ENCODE data around the gene ACTN1. TPM values are rescaled to one million over a fixed set of nuclear protein-coding genes. Genes with fewer than 3 reads are reported as not detected.

The ACTN1 gene
- total RNA-seq, 2 donors from 2014 or later: 170 to 316 TPM

GRCh38 chr14:69013943-69014782 is 35.1 kb upstream of the ACTN1 start:
- Histone ChIP-seq H3K36me3 (no peaks in the 10 kb centered on the region), H3K9me3 (no peaks in the 10 kb centered on the region), H3K27ac (no peak overlapping the region), H3K4me3 (no peak overlapping the region), H3K27me3 (no peaks in the 10 kb centered on the region), H3K4me1 (no peaks in the 10 kb centered on the region)
- TF ChIP-seq, protein P1, sequence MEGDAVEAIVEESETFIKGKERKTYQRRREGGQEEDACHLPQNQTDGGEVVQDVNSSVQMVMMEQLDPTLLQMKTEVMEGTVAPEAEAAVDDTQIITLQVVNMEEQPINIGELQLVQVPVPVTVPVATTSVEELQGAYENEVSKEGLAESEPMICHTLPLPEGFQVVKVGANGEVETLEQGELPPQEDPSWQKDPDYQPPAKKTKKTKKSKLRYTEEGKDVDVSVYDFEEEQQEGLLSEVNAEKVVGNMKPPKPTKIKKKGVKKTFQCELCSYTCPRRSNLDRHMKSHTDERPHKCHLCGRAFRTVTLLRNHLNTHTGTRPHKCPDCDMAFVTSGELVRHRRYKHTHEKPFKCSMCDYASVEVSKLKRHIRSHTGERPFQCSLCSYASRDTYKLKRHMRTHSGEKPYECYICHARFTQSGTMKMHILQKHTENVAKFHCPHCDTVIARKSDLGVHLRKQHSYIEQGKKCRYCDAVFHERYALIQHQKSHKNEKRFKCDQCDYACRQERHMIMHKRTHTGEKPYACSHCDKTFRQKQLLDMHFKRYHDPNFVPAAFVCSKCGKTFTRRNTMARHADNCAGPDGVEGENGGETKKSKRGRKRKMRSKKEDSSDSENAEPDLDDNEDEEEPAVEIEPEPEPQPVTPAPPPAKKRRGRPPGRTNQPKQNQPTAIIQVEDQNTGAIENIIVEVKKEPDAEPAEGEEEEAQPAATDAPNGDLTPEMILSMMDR (IDR thresholded peaks at IDR 0.05): no peak
- DNase-seq (ENCODE audit: low spot score): no peak

- Histone ChIP-seq H3K36me3 (no peaks in the 10 kb centered on the region), H3K27ac (no peak overlapping the region), H3K9me3 (no peaks in the 10 kb centered on the region), H3K4me1 (peaks cover 0 to 5% of the 10 kb centered on the region in 2 donors), H3K4me3 (no peak overlapping the region), H3K27me3 (no peaks in the 10 kb centered on the region)
- DNase-seq (ENCODE audit: low spot score): no peak
- TF ChIP-seq, protein P1 (IDR thresholded peaks at IDR 0.05): no peak
These were observed 33.3 kb upstream of the ACTN1 start for GRCh38 chr14:69012256-69012953.

GRCh38 chr14:69010648-69011047 is 31.5 kb upstream of the ACTN1 start:
- no peak for DNase-seq (ENCODE audit: low spot score)
- TF ChIP-seq, protein P1 (IDR thresholded peaks at IDR 0.05): no peak
- H3K27ac ChIP-seq: no peak overlapping the region
- H3K9me3 ChIP-seq: no peaks in the 10 kb centered on the region
- H3K36me3 ChIP-seq: no peaks in the 10 kb centered on the region
- H3K4me3 ChIP-seq: no peak overlapping the region
- H3K27me3 ChIP-seq: no peaks in the 10 kb centered on the region
- peaks cover 0 to 9% of the 10 kb centered on the region in 2 donors for H3K4me1 ChIP-seq

- no peaks in the 10 kb centered on the region for H3K9me3 ChIP-seq
- no peak for DNase-seq (ENCODE audit: low spot score)
- TF ChIP-seq, protein P1 (IDR thresholded peaks at IDR 0.05): no peak
- peak overlapping the region in 1 of 2 donors; percentile 5 for H3K27ac ChIP-seq
- no peak overlapping the region for H3K4me3 ChIP-seq
- no peaks in the 10 kb centered on the region for H3K36me3 ChIP-seq
- peaks cover 0 to 16% of the 10 kb centered on the region in 2 donors for H3K4me1 ChIP-seq
- H3K27me3 ChIP-seq: no peaks in the 10 kb centered on the region
These were observed 29.4 kb upstream of the ACTN1 start for GRCh38 chr14:69008421-69008884.

GRCh38 chr14:69006346-69006745 is 27.2 kb upstream of the ACTN1 start:
- Histone ChIP-seq H3K9me3 (no peaks in the 10 kb centered on the region), H3K4me1 (peaks cover 0 to 16% of the 10 kb centered on the region in 2 donors), H3K36me3 (no peaks in the 10 kb centered on the region), H3K4me3 (no peak overlapping the region), H3K27ac (no peak overlapping the region), H3K27me3 (no peaks in the 10 kb centered on the region)
- TF ChIP-seq, protein P1 (IDR thresholded peaks at IDR 0.05): no peak
- DNase-seq (ENCODE audit: low spot score): no peak
